ENCODE measurements around the gene TMEM181.

GRCh38 chr6:158516098-158516497 lies 43.8 kb upstream of the TMEM181 start:
- no peak for TF ChIP-seq EZH2 (IDR thresholded peaks at IDR 0.05; ENCODE audit: borderline replicate concordance)
- TF ChIP-seq, protein P1, sequence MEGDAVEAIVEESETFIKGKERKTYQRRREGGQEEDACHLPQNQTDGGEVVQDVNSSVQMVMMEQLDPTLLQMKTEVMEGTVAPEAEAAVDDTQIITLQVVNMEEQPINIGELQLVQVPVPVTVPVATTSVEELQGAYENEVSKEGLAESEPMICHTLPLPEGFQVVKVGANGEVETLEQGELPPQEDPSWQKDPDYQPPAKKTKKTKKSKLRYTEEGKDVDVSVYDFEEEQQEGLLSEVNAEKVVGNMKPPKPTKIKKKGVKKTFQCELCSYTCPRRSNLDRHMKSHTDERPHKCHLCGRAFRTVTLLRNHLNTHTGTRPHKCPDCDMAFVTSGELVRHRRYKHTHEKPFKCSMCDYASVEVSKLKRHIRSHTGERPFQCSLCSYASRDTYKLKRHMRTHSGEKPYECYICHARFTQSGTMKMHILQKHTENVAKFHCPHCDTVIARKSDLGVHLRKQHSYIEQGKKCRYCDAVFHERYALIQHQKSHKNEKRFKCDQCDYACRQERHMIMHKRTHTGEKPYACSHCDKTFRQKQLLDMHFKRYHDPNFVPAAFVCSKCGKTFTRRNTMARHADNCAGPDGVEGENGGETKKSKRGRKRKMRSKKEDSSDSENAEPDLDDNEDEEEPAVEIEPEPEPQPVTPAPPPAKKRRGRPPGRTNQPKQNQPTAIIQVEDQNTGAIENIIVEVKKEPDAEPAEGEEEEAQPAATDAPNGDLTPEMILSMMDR (IDR thresholded peaks at IDR 0.05; ENCODE audit: poor library complexity), result no peak
- TF ChIP-seq EZH2phosphoT487 (IDR thresholded peaks at IDR 0.05; ENCODE audit: low read depth, severe bottlenecking, unreplicated experiment), result no peak
